ENCODE measurements around the gene FAM53B.

Gene FAM53B

GRCh38 chr10:124728071-124728829 lies 15.9 kb downstream of the FAM53B start:
- no peaks in the 10 kb centered on the region for H3K9me3 Mint-ChIP-seq
- peak overlapping the region; percentile 93 for H3K27ac Mint-ChIP-seq
- no peaks in the 10 kb centered on the region for H3K27me3 Mint-ChIP-seq
- intact Hi-C loops (cut with micrococcal nuclease): no loop called here
- peak overlapping the region; percentile 23 for H3K4me3 Mint-ChIP-seq
- H3K36me3 Mint-ChIP-seq (ENCODE audit: low read depth): peaks cover 40% of the 10 kb centered on the region
- peaks cover 89% of the 10 kb centered on the region for H3K4me1 Mint-ChIP-seq (ENCODE audit: low read depth)

GRCh38 chr10:124727361-124727960 lies 16.7 kb downstream of the FAM53B start:
- Mint-ChIP-seq H3K4me3 (no peak overlapping the region), H3K27ac (peak overlapping the region; percentile 93)

GRCh38 chr10:124725791-124726190 lies 18.4 kb downstream of the FAM53B start:
- no peak overlapping the region for H3K27ac Mint-ChIP-seq
- peaks cover 25% of the 10 kb centered on the region for H3K36me3 Mint-ChIP-seq (ENCODE audit: low read depth)
- H3K4me1 Mint-ChIP-seq (ENCODE audit: low read depth): peaks cover 92% of the 10 kb centered on the region
- intact Hi-C loops (cut with micrococcal nuclease): no loop called here
- no peaks in the 10 kb centered on the region for H3K27me3 Mint-ChIP-seq
- no peak overlapping the region for H3K4me3 Mint-ChIP-seq
- no peaks in the 10 kb centered on the region for H3K9me3 Mint-ChIP-seq

More at GRCh38 chr10:124727361-124727960, 16.7 kb downstream of the FAM53B start:
- peaks cover 32% of the 10 kb centered on the region for H3K36me3 Mint-ChIP-seq (ENCODE audit: low read depth)
- H3K4me1 Mint-ChIP-seq (ENCODE audit: low read depth): peaks cover 89% of the 10 kb centered on the region
- intact Hi-C loops (cut with micrococcal nuclease): no loop called here
- no peaks in the 10 kb centered on the region for H3K9me3 Mint-ChIP-seq
- H3K27me3 Mint-ChIP-seq: no peaks in the 10 kb centered on the region

GRCh38 chr10:124725171-124725631 lies 19.0 kb downstream of the FAM53B start:
- H3K27me3 Mint-ChIP-seq: no peaks in the 10 kb centered on the region
- H3K36me3 Mint-ChIP-seq (ENCODE audit: low read depth): peaks cover 20% of the 10 kb centered on the region
- intact Hi-C loops (cut with micrococcal nuclease): no loop called here
- no peaks in the 10 kb centered on the region for H3K9me3 Mint-ChIP-seq
- H3K27ac Mint-ChIP-seq: peak overlapping the region; percentile 86
- H3K4me1 Mint-ChIP-seq (ENCODE audit: low read depth): peaks cover 94% of the 10 kb centered on the region
- H3K4me3 Mint-ChIP-seq: no peak overlapping the region

- Mint-ChIP-seq H3K4me1 (ENCODE audit: low read depth) (peaks cover 91% of the 10 kb centered on the region), H3K27me3 (no peaks in the 10 kb centered on the region), H3K4me3 (no peak overlapping the region), H3K9me3 (no peaks in the 10 kb centered on the region), H3K36me3 (ENCODE audit: low read depth) (peaks cover 14% of the 10 kb centered on the region), H3K27ac (peak overlapping the region; percentile 86)
- intact Hi-C loops (cut with micrococcal nuclease): loop anchor here (5.0 kb wide), 1 partner anchor 37 kb away; no protein-coding TSS in a partner anchor
Observed at GRCh38 chr10:124724279-124725027, 19.7 kb downstream of the FAM53B start.

GRCh38 chr10:124723826-124724225 lies 20.4 kb downstream of the FAM53B start:
- H3K4me1 Mint-ChIP-seq (ENCODE audit: low read depth): peaks cover 91% of the 10 kb centered on the region
- no peaks in the 10 kb centered on the region for H3K9me3 Mint-ChIP-seq
- H3K4me3 Mint-ChIP-seq: no peak overlapping the region
- intact Hi-C loops (cut with micrococcal nuclease): loop anchor here (5.0 kb wide), 1 partner anchor 37 kb away; no protein-coding TSS in a partner anchor
- peak overlapping the region; percentile 86 for H3K27ac Mint-ChIP-seq
- H3K36me3 Mint-ChIP-seq (ENCODE audit: low read depth): peaks cover 14% of the 10 kb centered on the region
- no peaks in the 10 kb centered on the region for H3K27me3 Mint-ChIP-seq

GRCh38 chr10:124722798-124723783 lies 21.1 kb downstream of the FAM53B start:
- no peaks in the 10 kb centered on the region for H3K27me3 Mint-ChIP-seq
- H3K4me1 Mint-ChIP-seq (ENCODE audit: low read depth): peaks cover 91% of the 10 kb centered on the region
- H3K9me3 Mint-ChIP-seq: no peaks in the 10 kb centered on the region
- H3K36me3 Mint-ChIP-seq (ENCODE audit: low read depth): peaks cover 14% of the 10 kb centered on the region
- peak overlapping the region; percentile 86 for H3K27ac Mint-ChIP-seq
- no peak overlapping the region for H3K4me3 Mint-ChIP-seq
- intact Hi-C loops (cut with micrococcal nuclease): loop anchor here (5.0 kb wide), 1 partner anchor 36 kb away; no protein-coding TSS in a partner anchor

- Mint-ChIP-seq H3K4me3 (peak overlapping the region; percentile 47), H3K27ac (peak overlapping the region; percentile 86)
- intact Hi-C loops (cut with micrococcal nuclease): loop anchor here (5.0 kb wide), 1 partner anchor 34 kb away; no protein-coding TSS in a partner anchor
Observed at GRCh38 chr10:124721330-124722045, 22.7 kb downstream of the FAM53B start.

GRCh38 chr10:124719213-124719851 lies 24.8 kb downstream of the FAM53B start:
- H3K36me3 Mint-ChIP-seq (ENCODE audit: low read depth): peaks cover 13% of the 10 kb centered on the region
- intact Hi-C loops (cut with micrococcal nuclease): loop anchor here (2.0 kb wide), 2 partner anchors 21 to 79 kb away; no protein-coding TSS in a partner anchor
- H3K9me3 Mint-ChIP-seq: no peaks in the 10 kb centered on the region
- H3K27me3 Mint-ChIP-seq: no peaks in the 10 kb centered on the region
- H3K4me1 Mint-ChIP-seq (ENCODE audit: low read depth): peaks cover 91% of the 10 kb centered on the region
- peak overlapping the region; percentile 86 for H3K27ac Mint-ChIP-seq
- peak overlapping the region; percentile 14 for H3K4me3 Mint-ChIP-seq

More at GRCh38 chr10:124721330-124722045, 22.7 kb downstream of the FAM53B start:
- Mint-ChIP-seq H3K27me3 (no peaks in the 10 kb centered on the region), H3K36me3 (ENCODE audit: low read depth) (peaks cover 21% of the 10 kb centered on the region), H3K4me1 (ENCODE audit: low read depth) (peaks cover 97% of the 10 kb centered on the region), H3K9me3 (no peaks in the 10 kb centered on the region)

GRCh38 chr10:124717911-124718741 lies 26.1 kb downstream of the FAM53B start:
- peaks cover 91% of the 10 kb centered on the region for H3K4me1 Mint-ChIP-seq (ENCODE audit: low read depth)
- H3K27ac Mint-ChIP-seq: peak overlapping the region; percentile 86
- H3K4me3 Mint-ChIP-seq: peak overlapping the region; percentile 14
- H3K36me3 Mint-ChIP-seq (ENCODE audit: low read depth): peaks cover 15% of the 10 kb centered on the region
- H3K27me3 Mint-ChIP-seq: no peaks in the 10 kb centered on the region
- intact Hi-C loops (cut with micrococcal nuclease): loop anchor here (2.0 kb wide), 2 partner anchors 23 to 77 kb away; no protein-coding TSS in a partner anchor
- no peaks in the 10 kb centered on the region for H3K9me3 Mint-ChIP-seq

GRCh38 chr10:124717041-124717757 lies 27.0 kb downstream of the FAM53B start:
- H3K4me1 Mint-ChIP-seq (ENCODE audit: low read depth): peaks cover 90% of the 10 kb centered on the region
- peaks cover 24% of the 10 kb centered on the region for H3K36me3 Mint-ChIP-seq (ENCODE audit: low read depth)
- H3K9me3 Mint-ChIP-seq: no peaks in the 10 kb centered on the region
- intact Hi-C loops (cut with micrococcal nuclease): no loop called here
- peak overlapping the region; percentile 86 for H3K27ac Mint-ChIP-seq
- no peaks in the 10 kb centered on the region for H3K27me3 Mint-ChIP-seq
- H3K4me3 Mint-ChIP-seq: no peak overlapping the region

Measured in dendritic cell treated with granulocyte-macrophage colony-stimulating factor and Interleukin-4, amounts not matched to agents 40 ng/mL and 50 ng/mL, for 4 days (primary cell).